Muscle of leg (tissue), 11 donors: ENCODE results near the gene LACTB. TPM values are rescaled to one million over a fixed set of nuclear protein-coding genes. Genes with fewer than 3 reads are reported as not detected.

ENCODE experiments used
- DNase-seq: peaks from one replicate; pipeline ENCODE4 v3.0.0; 2013
- H3K27ac ChIP-seq: one replicate; pipeline ENCODE4 v1.5.1; 2013; ENCODE audit warnings: mild to moderate bottlenecking, low read length, control low read depth
- H3K27me3 ChIP-seq: one replicate; pipeline ENCODE4 v1.6.1; 2013; ENCODE audit warnings: low read length; ENCODE audit not compliant: control insufficient read depth, insufficient read depth
- H3K36me3 ChIP-seq: one replicate; pipeline ENCODE4 v1.6.1; 2013; ENCODE audit warnings: low read length; ENCODE audit not compliant: control insufficient read depth, insufficient read depth
- H3K4me1 ChIP-seq: one replicate; pipeline ENCODE4 v1.6.1; 2013; ENCODE audit warnings: low read length; ENCODE audit not compliant: control insufficient read depth, insufficient read depth
- H3K4me3 ChIP-seq: one replicate; pipeline ENCODE4 v1.5.1; 2013; ENCODE audit warnings: low read length, control low read depth
- H3K9me3 ChIP-seq: replicated peaks from 2 replicates; pipeline ENCODE4 v1.6.1; 2013; ENCODE audit warnings: low read depth, low read length; ENCODE audit not compliant: control insufficient read depth
- WGBS: methylation state at CpG from one replicate; pipeline ENCODE4 v1.1.5; 2013; ENCODE audit warnings: missing lambda C conversion rate; ENCODE audit not compliant: insufficient coverage; 5-methylcytosine and 5-hydroxymethylcytosine counted together
- polyA plus RNA-seq, 8 donors: library from polyadenylated mRNA; unstranded; fragments of 120-200 nt; gene quantifications; one replicate each; pipeline versions ENCODE4 v1.2.1 to v1.2.3, GENCODE V29; 2013; ENCODE audit warnings: inconsistent platforms in 1 of 8, low replicate concordance in 1 of 8; ENCODE audit not compliant: insufficient read length in 8 of 8, insufficient read depth in 1 of 8
- total RNA-seq: library from RNA; stranded (reverse); fragments of 120-200 nt; gene quantifications from one replicate; pipeline ENCODE4 v1.2.4, GENCODE V29; 2013

Gene LACTB
- total and polyA plus RNA-seq, 9 donors, result 13.4 to 15.5 (median 14.7) TPM

GRCh38 chr15:63079947-63080626 lies 41.6 kb upstream of the LACTB start:
- H3K9me3 ChIP-seq, result no peaks in the 10 kb centered on the region
- peaks cover 27% of the 10 kb centered on the region for H3K4me1 ChIP-seq
- WGBS, result 75% methylated on average over 11 of the region's 13 CpGs
- no peaks in the 10 kb centered on the region for H3K36me3 ChIP-seq
- no peaks in the 10 kb centered on the region for H3K27me3 ChIP-seq
- DNase-seq, result no peak
- H3K27ac ChIP-seq, result no peak overlapping the region
- H3K4me3 ChIP-seq, result no peak overlapping the region

DNA sequence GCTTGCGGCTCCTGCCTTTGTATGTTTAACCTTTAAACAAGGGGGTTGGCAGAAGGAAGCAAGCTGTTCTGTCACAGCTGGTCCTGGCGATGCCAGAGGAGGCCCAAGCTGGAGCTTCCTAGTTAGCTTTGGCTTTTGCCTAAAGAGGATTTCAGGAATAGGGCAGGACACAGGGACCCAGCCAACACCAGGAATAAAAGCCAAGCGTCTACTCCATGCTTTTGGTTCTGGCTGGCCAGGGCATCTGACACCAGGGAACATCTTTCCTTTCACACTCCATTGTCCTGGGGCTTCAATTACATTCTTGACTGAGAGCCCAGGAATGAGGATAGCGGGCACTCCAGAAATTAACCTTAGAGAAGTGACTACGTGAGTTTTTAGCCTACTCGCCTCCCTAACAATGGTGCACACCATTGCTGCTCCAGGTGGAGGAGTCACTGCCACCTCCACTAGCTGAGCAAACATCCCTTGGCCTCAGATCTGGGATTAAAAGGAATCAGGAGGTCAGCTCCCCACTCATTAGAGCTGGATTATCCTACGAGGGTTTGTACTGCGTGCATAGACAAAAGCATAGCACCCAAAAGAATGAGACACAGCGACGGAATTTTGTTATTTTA lies 40.9 kb upstream of the LACTB start:
- Histone ChIP-seq H3K4me1 (peaks cover 23% of the 10 kb centered on the region), H3K36me3 (no peaks in the 10 kb centered on the region), H3K27ac (no peak overlapping the region), H3K9me3 (no peaks in the 10 kb centered on the region), H3K4me3 (no peak overlapping the region), H3K27me3 (no peaks in the 10 kb centered on the region)
- DNase-seq, result peak; percentile 66
- 48% methylated on average over 4 of the region's 10 CpGs for WGBS

DNA sequence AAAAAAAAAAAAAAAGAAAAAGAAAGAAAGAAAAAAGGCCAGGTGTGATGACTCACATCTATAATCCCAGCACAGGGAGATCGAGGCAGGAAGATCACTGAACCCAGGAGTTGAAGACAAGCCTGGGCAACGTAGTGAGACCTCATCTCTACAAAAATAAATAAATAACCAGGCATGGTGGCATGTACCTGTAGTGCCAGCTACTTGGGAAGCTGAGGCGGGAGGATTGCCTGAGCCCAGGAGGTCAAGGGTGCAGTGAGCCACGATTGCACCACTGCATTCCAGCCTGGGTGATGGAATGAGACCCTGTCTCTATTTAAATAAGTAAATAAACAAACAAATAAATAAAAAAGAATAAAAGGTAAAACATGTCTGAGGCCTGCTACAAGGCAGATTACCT lies 39.3 kb upstream of the LACTB start:
- Histone ChIP-seq H3K9me3 (no peaks in the 10 kb centered on the region), H3K27ac (no peak overlapping the region), H3K36me3 (no peaks in the 10 kb centered on the region), H3K4me3 (no peak overlapping the region), H3K27me3 (no peaks in the 10 kb centered on the region), H3K4me1 (peaks cover 27% of the 10 kb centered on the region)
- DNase-seq, result no peak
- WGBS, result no CpG with 5 or more reads among the region's 4 CpGs

- H3K36me3 ChIP-seq, result no peaks in the 10 kb centered on the region
- no peak overlapping the region for H3K4me3 ChIP-seq
- H3K27me3 ChIP-seq, result no peaks in the 10 kb centered on the region
- H3K27ac ChIP-seq, result no peak overlapping the region
- no peaks in the 10 kb centered on the region for H3K9me3 ChIP-seq
- no peak for DNase-seq
- H3K4me1 ChIP-seq, result peaks cover 24% of the 10 kb centered on the region
- WGBS, result 30% methylated on average over 6 of the region's 12 CpGs
Measured at GRCh38 chr15:63083044-63083443, 38.6 kb upstream of the LACTB start.

DNA sequence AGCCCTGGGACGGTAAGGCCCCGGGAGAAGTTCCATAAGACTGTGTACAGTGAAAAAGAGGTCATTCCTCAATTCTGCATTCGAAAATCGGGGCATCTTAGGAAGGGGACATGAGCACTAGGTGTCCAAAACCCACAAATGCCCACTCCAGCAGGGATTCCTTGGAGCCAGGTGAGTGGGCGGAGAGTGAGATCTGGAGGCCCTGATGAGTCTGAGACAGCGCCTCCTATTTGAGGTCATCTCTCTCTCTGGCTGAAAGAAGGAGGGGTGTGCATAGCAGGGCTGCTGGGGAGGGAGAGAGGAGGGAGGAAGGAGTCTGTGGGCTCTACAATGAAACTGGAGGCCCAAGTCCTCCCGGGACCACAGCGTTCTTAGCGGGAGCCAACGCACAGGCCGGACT lies 38.1 kb upstream of the LACTB start:
- H3K9me3 ChIP-seq, result no peaks in the 10 kb centered on the region
- H3K27ac ChIP-seq, result no peak overlapping the region
- no peaks in the 10 kb centered on the region for H3K27me3 ChIP-seq
- DNase-seq, result no peak
- H3K36me3 ChIP-seq, result no peaks in the 10 kb centered on the region
- H3K4me1 ChIP-seq, result peaks cover 24% of the 10 kb centered on the region
- WGBS, result 67% methylated on average over 6 of the region's 11 CpGs
- H3K4me3 ChIP-seq, result no peak overlapping the region

DNA sequence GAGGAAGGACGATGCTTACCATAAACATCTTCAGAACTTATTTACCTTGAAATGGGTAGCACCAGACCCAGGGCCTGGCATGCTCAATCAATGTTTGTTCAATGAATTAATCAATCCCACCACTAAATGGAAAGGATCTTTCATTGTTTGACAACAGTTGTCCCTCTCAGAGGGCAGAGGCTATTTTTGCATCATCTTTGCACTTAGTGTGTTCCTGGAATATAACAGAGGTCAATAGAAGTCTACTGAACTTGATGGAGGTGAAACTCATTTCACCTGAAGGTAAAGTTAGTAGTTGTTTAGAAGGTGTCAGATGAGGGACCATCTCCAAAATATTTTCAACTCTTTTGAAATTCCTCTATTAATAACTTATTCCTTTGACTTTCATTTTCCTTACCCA lies 36.9 kb upstream of the LACTB start:
- DNase-seq, result no peak
- no CpG with 5 or more reads among the region's 1 CpG for whole genome bisulfite sequencing

DNA sequence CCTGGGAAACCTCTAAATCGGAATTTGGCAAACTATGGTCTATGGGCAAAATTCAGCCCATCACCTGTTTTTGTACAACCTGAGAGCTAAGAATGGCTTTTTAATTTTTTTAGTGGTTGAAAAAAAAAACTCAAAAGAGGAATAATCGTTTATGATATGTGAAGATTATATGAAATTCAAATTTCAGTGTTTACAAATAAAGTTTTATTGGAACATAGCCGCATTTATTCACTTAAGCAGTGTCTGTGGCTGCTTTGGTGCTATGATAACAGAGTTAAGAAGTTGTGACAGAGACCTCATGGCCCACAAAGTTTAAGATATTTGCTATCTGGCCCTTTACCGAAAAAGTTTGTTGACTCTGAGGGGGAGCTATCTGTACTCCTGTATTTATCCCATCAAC lies 36.4 kb upstream of the LACTB start:
- no CpG with 5 or more reads among the region's 4 CpGs for WGBS
- DNase-seq, result no peak
- H3K9me3 ChIP-seq, result no peaks in the 10 kb centered on the region
- no peak overlapping the region for H3K27ac ChIP-seq
- H3K4me3 ChIP-seq, result no peak overlapping the region
- no peaks in the 10 kb centered on the region for H3K36me3 ChIP-seq
- peaks cover 35% of the 10 kb centered on the region for H3K4me1 ChIP-seq
- no peaks in the 10 kb centered on the region for H3K27me3 ChIP-seq

More for the DNA sequence above, 36.9 kb upstream of the LACTB start:
- Histone ChIP-seq H3K4me1 (peaks cover 37% of the 10 kb centered on the region), H3K27me3 (no peaks in the 10 kb centered on the region), H3K9me3 (no peaks in the 10 kb centered on the region), H3K4me3 (no peak overlapping the region), H3K36me3 (no peaks in the 10 kb centered on the region), H3K27ac (no peak overlapping the region)

DNA sequence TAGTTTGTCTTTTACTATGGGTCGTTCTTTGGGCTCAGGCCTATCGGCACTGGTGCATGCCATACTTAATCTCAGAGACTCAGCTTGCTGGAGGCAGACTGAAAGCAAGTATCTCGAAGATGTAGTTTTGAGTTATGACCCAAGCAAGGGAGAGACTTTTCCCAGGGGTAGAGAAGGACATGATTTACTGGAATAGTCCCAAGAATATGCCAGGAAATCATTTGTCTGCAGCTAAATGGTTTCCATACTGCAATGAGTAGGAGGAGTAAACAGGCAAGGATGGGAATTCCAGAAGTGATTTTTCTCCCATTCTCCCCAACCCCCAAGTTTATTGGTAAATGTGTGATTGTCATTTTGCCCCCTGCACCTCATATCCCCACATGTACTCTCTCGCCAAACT lies 35.4 kb upstream of the LACTB start:
- peak; percentile 27 for DNase-seq

GRCh38 chr15:63086947-63087346 lies 34.7 kb upstream of the LACTB start:
- H3K27me3 ChIP-seq, result no peaks in the 10 kb centered on the region
- H3K4me1 ChIP-seq, result peaks cover 29% of the 10 kb centered on the region
- peak; percentile 29 for DNase-seq
- H3K9me3 ChIP-seq, result no peaks in the 10 kb centered on the region
- no CpG with 5 or more reads among the region's 5 CpGs for WGBS
- no peaks in the 10 kb centered on the region for H3K36me3 ChIP-seq
- H3K27ac ChIP-seq, result no peak overlapping the region
- H3K4me3 ChIP-seq, result no peak overlapping the region

More for the DNA sequence above, 35.4 kb upstream of the LACTB start:
- 50% methylated on average over 3 of the region's 4 CpGs for WGBS
- no peaks in the 10 kb centered on the region for H3K9me3 ChIP-seq
- H3K4me1 ChIP-seq, result peaks cover 29% of the 10 kb centered on the region
- no peaks in the 10 kb centered on the region for H3K27me3 ChIP-seq
- no peak overlapping the region for H3K4me3 ChIP-seq
- no peaks in the 10 kb centered on the region for H3K36me3 ChIP-seq
- no peak overlapping the region for H3K27ac ChIP-seq

GRCh38 chr15:63088533-63089245 lies 33.0 kb upstream of the LACTB start:
- Histone ChIP-seq H3K27ac (peak overlapping the region; percentile 47), H3K36me3 (no peaks in the 10 kb centered on the region), H3K4me1 (peaks cover 24% of the 10 kb centered on the region), H3K27me3 (no peaks in the 10 kb centered on the region), H3K4me3 (no peak overlapping the region), H3K9me3 (no peaks in the 10 kb centered on the region)
- WGBS, result 36% methylated on average over 1 of the region's 6 CpGs
- peak; percentile 20 for DNase-seq
